Fibroblast of lung (primary cell): ENCODE data around the gene PLCG2. TPM values are rescaled to one million over a fixed set of nuclear protein-coding genes. Genes with fewer than 3 reads are reported as not detected.
"Not testable (repeated sequence)": the region's sequence is repeated elsewhere in the genome, so short reads cannot be mapped to it uniquely, and the experiment has no call there.

Experiments
- DNase-seq, 2 donors: peaks; one replicate each; pipeline versions ENCODE4 v3.0.0 to v3.0.0-alpha.2; 2010; ENCODE audit warnings: low read depth in 2 of 2
- H2AFZ ChIP-seq: 2 replicates; pipeline ENCODE4 v1.5.1; 2012; ENCODE audit warnings: low read length, control low read depth, inconsistent platforms
- H3K27ac ChIP-seq: 2 replicates; pipeline ENCODE4 v1.5.1; 2011; ENCODE audit warnings: low read length, control low read depth; ENCODE audit not compliant: insufficient read depth
- H3K27me3 ChIP-seq: 2 replicates; pipeline ENCODE4 v1.5.1; 2011; ENCODE audit warnings: mild to moderate bottlenecking, low read length; ENCODE audit not compliant: control insufficient read depth, insufficient read depth
- H3K36me3 ChIP-seq: 2 replicates; pipeline ENCODE4 v1.5.1; 2011; ENCODE audit warnings: low read length; ENCODE audit not compliant: control insufficient read depth, insufficient read depth
- H3K4me1 ChIP-seq: 2 replicates; pipeline ENCODE4 v1.5.1; 2011; ENCODE audit warnings: low read length; ENCODE audit not compliant: control insufficient read depth, insufficient read depth; ENCODE audit errors: extremely low read depth
- H3K4me2 ChIP-seq: 2 replicates; pipeline ENCODE4 v1.5.1; 2011; ENCODE audit warnings: low read length, control low read depth; ENCODE audit not compliant: insufficient read depth; ENCODE audit errors: extremely low read depth
- H3K4me3 ChIP-seq, 4 experiments: fragments of 200-600 bp in 1 of 4; sonication (generic) in 1 of 4; replicated peaks in 1 of 4; 2 replicates each; pipeline ENCODE4 v1.5.1; 2011 to 2016; ENCODE audit warnings: low read length in 4 of 4, low read depth in 3 of 4, mild to moderate bottlenecking in 3 of 4, control low read depth in 2 of 4, inconsistent platforms in 1 of 4, mixed read lengths in 1 of 4; ENCODE audit not compliant: insufficient read depth in 1 of 4; ENCODE audit errors: control extremely low read depth in 1 of 4
- H3K79me2 ChIP-seq: 2 replicates; pipeline ENCODE4 v1.5.1; 2012; ENCODE audit warnings: mild to moderate bottlenecking, low read length, inconsistent platforms; ENCODE audit not compliant: control insufficient read depth, insufficient read depth
- H3K9ac ChIP-seq: 2 replicates; pipeline ENCODE4 v1.5.1; 2011; ENCODE audit warnings: mild to moderate bottlenecking, low read length, control low read depth; ENCODE audit not compliant: insufficient read depth
- H3K9me3 ChIP-seq: 2 replicates; pipeline ENCODE4 v1.5.1; 2012; ENCODE audit warnings: low read depth, low read length; ENCODE audit not compliant: control insufficient read depth, insufficient read depth
- H4K20me1 ChIP-seq: 2 replicates; pipeline ENCODE4 v1.5.1; 2011; ENCODE audit warnings: low read length; ENCODE audit not compliant: control insufficient read depth, insufficient read depth; ENCODE audit errors: extremely low read depth
- CTCF ChIP-seq, 2 donors: IDR thresholded peaks in 1 of 2; conservative IDR thresholded peaks in 1 of 2; 1 replicate in 1 of 2; 2 replicates in 1 of 2; pipeline ENCODE4 v1.5.1; 2011 to 2012; ENCODE audit warnings: low read length in 2 of 2, control low read depth in 1 of 2, inconsistent platforms in 1 of 2, low read depth in 1 of 2, mild to moderate bottlenecking in 1 of 2
- EZH2 ChIP-seq: IDR thresholded peaks from 2 replicates; pipeline ENCODE4 v1.5.1; 2012; ENCODE audit warnings: low read length, control low read depth, mild to moderate bottlenecking; ENCODE audit errors: missing control alignments
- polyA plus RNA-seq, 2 donors: library from polyadenylated mRNA; depleted of rRNA in 1 of 2; stranded (reverse) in 1 of 2; unstranded in 1 of 2; fragments of >200 nt; gene quantifications; 2 replicates each; pipeline ENCODE4 v1.2.1, GENCODE V29; 2011 to 2012; ENCODE audit warnings: missing spikeins in 1 of 2
- total RNA-seq: library from RNA; depleted of rRNA; stranded (reverse); fragments of >200 nt; gene quantifications from 2 replicates; pipeline ENCODE4 v1.2.1, GENCODE V29; 2014

PLCG2 gene
- total and polyA plus RNA-seq, 2 donors (not counting 1 experiment from before 2014, with no cell fraction given), result 0.53 to 0.66 TPM

- H3K27me3 ChIP-seq, result peaks cover 2% of the 10 kb centered on the region
- no peak overlapping the region for H3K4me3 ChIP-seq
- no peak overlapping the region for H2AFZ ChIP-seq
- no peak overlapping the region for H3K9ac ChIP-seq
- H3K4me1 ChIP-seq, result no peaks in the 10 kb centered on the region
- TF ChIP-seq CTCF (conservative IDR thresholded peaks at IDR 0.05 in 1 of 2, IDR thresholded peaks at IDR 0.05 in 1 of 2; ENCODE audit: low read depth in 1 of 2, low read length in 2 of 2) (no peak), EZH2 (no peak)
- DNase-seq, result no peak
- H3K79me2 ChIP-seq, result no peaks in the 10 kb centered on the region
- H3K9me3 ChIP-seq, result no peaks in the 10 kb centered on the region
- no peaks in the 10 kb centered on the region for H4K20me1 ChIP-seq
- no peaks in the 10 kb centered on the region for H3K36me3 ChIP-seq
- no peak overlapping the region for H3K27ac ChIP-seq
- no peak overlapping the region for H3K4me2 ChIP-seq
Observed at GRCh38 chr16:81739503-81739902, 39.6 kb upstream of the PLCG2 start.

DNA sequence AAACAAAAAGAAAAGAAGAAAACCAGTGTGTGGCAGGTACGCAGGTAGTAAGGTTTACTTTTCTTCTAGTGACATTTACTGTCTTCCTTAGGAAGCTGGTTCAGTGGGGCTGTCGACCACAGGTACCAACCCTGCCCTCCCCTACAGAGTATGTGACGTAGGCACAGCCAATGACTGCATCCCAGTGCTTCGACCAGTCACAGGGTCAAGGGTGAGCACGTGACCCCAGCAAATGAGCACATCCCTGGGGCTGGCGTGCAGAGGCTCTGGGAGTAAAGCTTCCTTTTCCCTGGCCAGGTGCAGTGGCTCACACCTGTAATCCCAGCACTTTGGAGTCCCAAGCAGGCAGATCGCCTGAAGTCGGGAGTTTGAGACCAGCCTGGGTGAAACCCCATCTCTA is 38.9 kb upstream of the PLCG2 start:
- Histone ChIP-seq H3K36me3 (no peaks in the 10 kb centered on the region), H3K9me3 (no peaks in the 10 kb centered on the region), H3K4me2 (no peak overlapping the region), H4K20me1 (no peaks in the 10 kb centered on the region), H2AFZ (no peak overlapping the region), H3K9ac (no peak overlapping the region), H3K79me2 (no peaks in the 10 kb centered on the region), H3K27me3 (peaks cover 2% of the 10 kb centered on the region), H3K4me3 (no peak overlapping the region), H3K27ac (no peak overlapping the region), H3K4me1 (no peaks in the 10 kb centered on the region)
- no peak for DNase-seq
- TF ChIP-seq EZH2 (no peak), CTCF (conservative IDR thresholded peaks at IDR 0.05 in 1 of 2, IDR thresholded peaks at IDR 0.05 in 1 of 2; ENCODE audit: low read depth in 1 of 2, low read length in 2 of 2) (no peak)

DNA sequence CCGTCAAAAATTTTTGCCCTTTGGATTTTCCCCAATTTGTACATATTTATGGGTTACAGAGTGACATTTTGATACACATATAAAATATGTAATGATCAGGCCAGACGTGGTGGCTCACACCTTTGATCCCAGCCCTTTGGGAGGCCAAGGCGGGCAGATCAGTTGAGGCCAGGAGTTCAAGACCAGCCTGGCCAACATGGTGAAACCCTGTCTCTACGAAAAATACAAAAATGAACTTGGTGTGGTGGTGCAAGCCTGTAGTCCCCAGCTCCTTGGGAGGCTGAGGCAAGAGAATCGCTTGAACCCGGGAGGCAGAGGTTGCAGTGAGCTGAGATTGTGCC is 37.7 kb upstream of the PLCG2 start:
- H3K4me2 ChIP-seq, H3K27me3 ChIP-seq, DNase-seq, H3K36me3 ChIP-seq, H3K4me1 ChIP-seq, H3K9ac ChIP-seq, H3K9me3 ChIP-seq, H3K79me2 ChIP-seq, H2AFZ ChIP-seq, H4K20me1 ChIP-seq, H3K27ac ChIP-seq, H3K4me3 ChIP-seq: not testable (repeated sequence)

DNA sequence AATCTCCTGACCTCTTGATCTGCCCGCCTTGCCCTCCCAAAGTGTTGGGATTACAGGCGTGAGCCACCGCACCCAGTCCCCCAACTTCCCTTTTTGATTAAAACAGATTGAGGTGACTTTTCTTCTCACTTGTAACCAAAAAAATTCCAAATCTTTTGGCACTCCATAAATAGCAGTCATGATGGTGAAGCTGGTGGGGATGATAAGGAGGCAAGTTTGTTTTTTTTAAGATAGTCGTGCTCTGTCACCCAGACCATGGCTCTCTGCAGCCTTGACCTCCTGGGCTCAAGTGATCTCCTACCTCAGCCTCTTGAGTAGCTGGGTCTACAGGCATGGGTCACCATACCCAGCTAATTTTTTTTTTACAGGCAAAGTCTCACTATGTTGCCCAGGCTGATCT is 34.7 kb upstream of the PLCG2 start:
- Histone ChIP-seq H3K36me3 (no peaks in the 10 kb centered on the region), H3K27ac (no peak overlapping the region), H3K79me2 (no peaks in the 10 kb centered on the region), H3K9ac (no peak overlapping the region), H4K20me1 (no peaks in the 10 kb centered on the region), H3K4me3 (no peak overlapping the region), H3K4me1 (no peaks in the 10 kb centered on the region), H3K9me3 (no peaks in the 10 kb centered on the region), H2AFZ (no peak overlapping the region), H3K27me3 (peaks cover 2% of the 10 kb centered on the region), H3K4me2 (no peak overlapping the region)
- no peak for TF ChIP-seq EZH2
- no peak for TF ChIP-seq CTCF (conservative IDR thresholded peaks at IDR 0.05 in 1 of 2, IDR thresholded peaks at IDR 0.05 in 1 of 2; ENCODE audit: low read depth in 1 of 2, low read length in 2 of 2)
- DNase-seq, result no peak
